Effector memory CD4-positive, alpha-beta T cell (primary cell): ENCODE data around the gene PRR16.
"Not testable (repeated sequence)": the region's sequence is repeated elsewhere in the genome, so short reads cannot be mapped to it uniquely, and the experiment has no call there.

Source experiments
- DNase-seq, 3 donors: peaks; one replicate each; pipeline ENCODE4 v3.0.0-alpha.2; 2020
- H3K27ac ChIP-seq: 2 replicates; pipeline ENCODE4 v1.7.0; 2013; ENCODE audit warnings: mild to moderate bottlenecking, low read length, moderate library complexity; ENCODE audit not compliant: insufficient read depth, poor library complexity, severe bottlenecking
- H3K27me3 ChIP-seq: replicated peaks from 2 replicates; pipeline ENCODE4 v1.7.0; 2013; ENCODE audit warnings: mild to moderate bottlenecking, low read length; ENCODE audit not compliant: insufficient read depth, control insufficient read depth, poor library complexity, severe bottlenecking
- H3K36me3 ChIP-seq: 2 replicates; pipeline ENCODE4 v1.7.0; 2013; ENCODE audit warnings: mild to moderate bottlenecking, low read length, moderate library complexity; ENCODE audit not compliant: control insufficient read depth, insufficient read depth
- H3K4me1 ChIP-seq: 2 replicates; pipeline ENCODE4 v1.7.0; 2013; ENCODE audit warnings: low read length, mild to moderate bottlenecking; ENCODE audit not compliant: control insufficient read depth, insufficient read depth, poor library complexity, severe bottlenecking
- H3K4me3 ChIP-seq: 2 replicates; pipeline ENCODE4 v1.7.0; 2013; ENCODE audit warnings: low read length, low read depth, mild to moderate bottlenecking; ENCODE audit not compliant: insufficient read depth, poor library complexity, severe bottlenecking
- H3K9me3 ChIP-seq: 2 replicates; pipeline ENCODE4 v1.7.0; 2013; ENCODE audit warnings: mild to moderate bottlenecking, low read length, moderate library complexity; ENCODE audit not compliant: control insufficient read depth

Gene PRR16

GRCh38 chr5:120697670-120698327 is 233.7 kb downstream of the PRR16 start:
- DNase-seq, H3K36me3 ChIP-seq, H3K27ac ChIP-seq, H3K27me3 ChIP-seq, H3K4me3 ChIP-seq, H3K4me1 ChIP-seq, H3K9me3 ChIP-seq: not testable (repeated sequence)

- not testable (repeated sequence) for DNase-seq, H3K4me3 ChIP-seq, H3K27me3 ChIP-seq, H3K4me1 ChIP-seq, H3K9me3 ChIP-seq, H3K27ac ChIP-seq, H3K36me3 ChIP-seq
Measured at GRCh38 chr5:120700653-120701052, 236.6 kb downstream of the PRR16 start.

GRCh38 chr5:120702817-120703538 is 238.9 kb downstream of the PRR16 start:
- H3K4me1 ChIP-seq, DNase-seq, H3K27ac ChIP-seq, H3K4me3 ChIP-seq, H3K36me3 ChIP-seq, H3K27me3 ChIP-seq, H3K9me3 ChIP-seq: not testable (repeated sequence)

- Histone ChIP-seq H3K9me3 (no peaks in the 10 kb centered on the region), H3K36me3 (no peaks in the 10 kb centered on the region), H3K27ac (no peak overlapping the region), H3K27me3 (no peaks in the 10 kb centered on the region), H3K4me1 (no peaks in the 10 kb centered on the region), H3K4me3 (no peak overlapping the region)
- DNase-seq: no peak
Measured at GRCh38 chr5:120703918-120704587, 240.0 kb downstream of the PRR16 start.

- Histone ChIP-seq H3K4me1 (no peaks in the 10 kb centered on the region), H3K27me3 (no peaks in the 10 kb centered on the region), H3K4me3 (no peak overlapping the region), H3K9me3 (no peaks in the 10 kb centered on the region), H3K27ac (no peak overlapping the region), H3K36me3 (no peaks in the 10 kb centered on the region)
- DNase-seq: no peak
Measured at GRCh38 chr5:120706877-120707276, 242.8 kb downstream of the PRR16 start.

GRCh38 chr5:120717381-120717780 is 253.3 kb downstream of the PRR16 start:
- no peak for DNase-seq
- Histone ChIP-seq H3K36me3 (no peaks in the 10 kb centered on the region), H3K9me3 (no peaks in the 10 kb centered on the region), H3K4me1 (no peaks in the 10 kb centered on the region), H3K27ac (no peak overlapping the region), H3K4me3 (no peak overlapping the region), H3K27me3 (no peaks in the 10 kb centered on the region)

- H3K4me3 ChIP-seq: no peak overlapping the region
Measured at GRCh38 chr5:120730214-120730613, 266.1 kb downstream of the PRR16 start.

GRCh38 chr5:120734033-120734432 is 269.9 kb downstream of the PRR16 start:
- Histone ChIP-seq H3K4me1 (no peaks in the 10 kb centered on the region), H3K36me3 (no peaks in the 10 kb centered on the region), H3K27me3 (no peaks in the 10 kb centered on the region), H3K9me3 (no peaks in the 10 kb centered on the region), H3K27ac (no peak overlapping the region), H3K4me3 (no peak overlapping the region)
- no peak for DNase-seq

More at GRCh38 chr5:120730214-120730613, 266.1 kb downstream of the PRR16 start:
- H3K36me3 ChIP-seq: no peaks in the 10 kb centered on the region
- no peaks in the 10 kb centered on the region for H3K4me1 ChIP-seq
- no peaks in the 10 kb centered on the region for H3K27me3 ChIP-seq
- H3K27ac ChIP-seq: no peak overlapping the region
- DNase-seq: no peak
- H3K9me3 ChIP-seq: no peaks in the 10 kb centered on the region

- no peak for DNase-seq
- H3K27ac ChIP-seq: no peak overlapping the region
- H3K9me3 ChIP-seq: no peaks in the 10 kb centered on the region
- no peaks in the 10 kb centered on the region for H3K4me1 ChIP-seq
- H3K36me3 ChIP-seq: no peaks in the 10 kb centered on the region
- no peaks in the 10 kb centered on the region for H3K27me3 ChIP-seq
- no peak overlapping the region for H3K4me3 ChIP-seq
Measured at GRCh38 chr5:120735076-120735475, 271.0 kb downstream of the PRR16 start.
